Renal cortical epithelial cell (primary cell): ENCODE results near the gene EMX1. TPM values are rescaled to one million over a fixed set of nuclear protein-coding genes. Genes with fewer than 3 reads are reported as not detected.

ENCODE experiments used
- DNase-seq: peaks from one replicate; pipeline ENCODE4 v3.0.0-alpha.2; 2011; ENCODE audit warnings: low read depth
- total RNA-seq: library from RNA; depleted of rRNA; stranded (reverse); fragments of >200 nt; gene quantifications from 2 replicates; pipeline ENCODE4 v1.2.3, GENCODE V29; 2014

The EMX1 gene
- total RNA-seq, 1 donor from 2014 or later: 5.3 TPM

- peak; percentile 83 for DNase-seq
Measured at GRCh38 chr2:72980535-72981217, 63.4 kb downstream of the EMX1 start.

DNA sequence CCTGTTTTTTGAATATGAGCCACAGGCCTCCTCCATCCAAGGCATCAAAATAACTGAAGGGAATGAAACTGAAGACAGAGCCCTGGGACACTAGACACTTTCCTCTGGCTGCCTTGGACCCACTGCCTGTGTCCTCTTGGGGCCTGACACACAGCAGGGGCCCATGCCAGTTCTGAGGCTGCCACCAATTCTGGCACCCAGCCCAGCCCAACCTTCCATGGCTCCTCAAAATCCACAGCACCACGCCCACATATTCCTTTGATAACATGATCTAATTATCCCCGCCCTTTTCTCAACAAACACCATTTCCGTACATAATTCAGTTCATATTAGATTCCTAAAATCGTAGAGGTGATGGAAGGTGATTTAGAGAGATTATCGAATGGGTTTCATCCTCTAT, 64.2 kb downstream of the EMX1 start:
- DNase-seq: no peak

- no peak for DNase-seq
Measured at GRCh38 chr2:72982219-72982618, 64.9 kb downstream of the EMX1 start.

DNA sequence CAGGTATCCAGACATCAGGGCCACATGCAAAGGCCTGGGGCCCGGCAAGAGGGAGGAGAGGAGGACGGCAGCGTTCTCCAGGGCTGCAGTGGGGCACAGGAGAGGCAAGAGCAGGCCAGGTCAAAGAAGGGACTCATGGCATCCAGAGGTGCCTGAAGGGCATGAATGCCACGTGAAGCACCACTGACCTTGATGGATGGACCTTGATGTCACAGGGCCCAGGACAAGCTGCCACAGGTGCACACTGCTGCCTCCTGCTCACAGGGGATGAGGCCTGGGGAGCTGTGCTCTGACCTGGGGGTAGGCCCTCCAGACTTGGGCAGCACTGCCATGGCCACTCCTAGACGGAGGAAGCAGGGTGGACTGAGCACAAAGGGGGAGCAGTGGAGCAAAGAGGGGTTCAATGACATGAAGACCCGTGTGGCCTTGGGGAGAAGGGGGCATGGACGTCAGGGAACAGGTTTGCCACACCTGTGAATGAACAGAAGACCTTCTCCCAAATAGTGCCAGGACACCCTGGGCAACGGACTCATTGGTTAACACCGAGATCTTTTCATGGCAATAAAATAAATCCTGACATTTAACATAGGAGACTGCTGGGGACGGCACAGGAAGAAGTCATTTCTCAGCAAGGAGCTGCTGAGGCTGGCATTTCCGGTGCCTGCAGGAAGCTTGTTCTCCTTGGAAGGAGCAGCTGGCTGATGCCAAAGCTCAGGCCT, 65.6 kb downstream of the EMX1 start:
- no peak for DNase-seq

GRCh38 chr2:72983500-72984161, 66.3 kb downstream of the EMX1 start:
- DNase-seq: no peak

DNA sequence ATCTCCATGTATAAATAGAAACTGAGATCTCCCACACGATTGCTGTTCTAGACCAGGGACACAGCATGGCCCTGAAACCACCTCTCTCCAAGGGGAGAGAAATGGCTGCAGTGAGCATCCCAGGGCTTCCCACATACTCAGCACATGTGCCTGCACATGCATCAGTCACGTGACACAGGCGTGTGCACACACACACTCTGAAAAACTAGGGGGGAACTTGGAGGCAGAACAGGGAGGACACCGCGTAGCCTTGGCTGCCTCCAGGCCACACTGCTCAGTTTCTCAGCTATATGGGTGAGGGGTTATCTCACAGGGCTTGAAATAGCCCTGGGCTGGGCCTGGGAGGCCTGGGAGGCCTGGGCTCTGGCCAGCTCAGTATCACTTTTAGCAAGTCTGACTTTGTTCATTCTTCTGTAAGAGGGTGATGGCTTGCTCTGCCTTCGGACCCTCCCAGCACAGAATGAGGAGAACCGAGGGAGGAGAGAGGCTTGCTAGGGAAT, 66.9 kb downstream of the EMX1 start:
- no peak for DNase-seq

Other genes starting within 250 kb of the EMX1 start
- 18.4 and 56.0 TPM in 2 replicates for gene EXOC6B, start 91.5 kb upstream of the EMX1 start, total RNA-seq
- 51.7 and 62.2 TPM in 2 replicates for gene SPR, start 30.1 kb upstream of the EMX1 start, total RNA-seq
- 5.9 and 16.0 TPM in 2 replicates for gene SFXN5, start 154.2 kb downstream of the EMX1 start, total RNA-seq
- gene RAB11FIP5, start 195.4 kb downstream of the EMX1 start, total RNA-seq: 43.4 and 102 TPM in 2 replicates